ENCODE data around the gene UBE2E2.

The UBE2E2 gene

GRCh38 chr3:23549148-23549910 lies 346.2 kb downstream of the UBE2E2 start:
- FAIRE-seq: no peak

- FAIRE-seq: no peak
Measured at GRCh38 chr3:23550402-23550801, 347.3 kb downstream of the UBE2E2 start.

DNA sequence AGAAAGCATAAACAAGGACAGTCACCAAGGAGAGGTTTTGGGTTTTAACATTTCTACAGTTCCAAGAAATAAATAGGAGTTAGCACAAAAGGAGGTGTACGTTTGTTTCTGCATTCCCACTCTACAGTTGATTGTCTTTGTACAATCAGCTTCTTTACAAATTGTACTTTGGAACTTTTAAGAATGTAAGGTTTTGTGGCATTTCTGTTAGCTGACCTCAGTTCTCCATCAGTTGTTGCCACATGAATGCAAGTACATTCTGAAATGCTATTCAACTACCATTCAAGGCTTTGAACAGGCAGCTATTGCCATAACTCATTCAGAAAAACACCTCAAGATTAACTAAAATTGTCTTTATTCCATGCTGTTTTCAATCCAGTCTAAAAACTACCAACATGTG lies 349.4 kb downstream of the UBE2E2 start:
- FAIRE-seq: no peak

GRCh38 chr3:23553353-23553752 lies 350.2 kb downstream of the UBE2E2 start:
- no peak for FAIRE-seq

DNA sequence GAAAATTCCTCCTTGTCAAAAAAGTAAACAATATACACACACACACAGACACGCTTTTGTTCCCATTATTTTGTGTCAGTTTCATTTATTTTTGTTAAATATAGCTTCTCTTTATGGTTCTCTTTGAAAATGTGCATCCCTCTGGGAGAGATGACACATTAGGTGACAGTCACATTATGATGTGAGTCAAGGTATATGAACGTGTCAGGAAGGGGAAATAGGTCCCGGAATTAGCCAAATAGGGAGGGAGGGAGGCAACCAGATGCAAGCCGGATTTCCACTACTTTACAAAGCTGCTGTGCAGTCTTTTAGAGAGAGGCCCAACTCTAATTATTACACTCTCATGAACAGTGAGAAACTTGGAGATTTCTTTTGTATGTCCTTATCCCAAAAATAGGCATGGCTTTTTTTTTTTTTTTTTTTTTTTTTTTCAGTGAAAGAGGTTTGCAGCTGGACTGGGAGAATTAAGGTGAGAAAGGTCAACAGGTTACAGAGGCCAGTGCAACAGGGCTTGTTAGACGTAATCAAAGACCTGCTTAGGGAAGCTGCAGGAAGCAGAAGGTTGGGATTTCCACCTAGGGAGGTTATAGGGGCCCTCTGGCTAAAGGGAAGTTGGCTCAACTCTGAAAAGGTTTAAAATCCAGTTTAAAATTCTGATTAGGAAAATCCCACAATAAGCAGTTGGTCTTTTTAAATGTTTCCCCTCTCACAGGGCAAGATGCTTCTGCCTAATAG lies 362.1 kb downstream of the UBE2E2 start:
- no peak for FAIRE-seq

GRCh38 chr3:23566499-23566898 lies 363.4 kb downstream of the UBE2E2 start:
- no peak for FAIRE-seq

DNA sequence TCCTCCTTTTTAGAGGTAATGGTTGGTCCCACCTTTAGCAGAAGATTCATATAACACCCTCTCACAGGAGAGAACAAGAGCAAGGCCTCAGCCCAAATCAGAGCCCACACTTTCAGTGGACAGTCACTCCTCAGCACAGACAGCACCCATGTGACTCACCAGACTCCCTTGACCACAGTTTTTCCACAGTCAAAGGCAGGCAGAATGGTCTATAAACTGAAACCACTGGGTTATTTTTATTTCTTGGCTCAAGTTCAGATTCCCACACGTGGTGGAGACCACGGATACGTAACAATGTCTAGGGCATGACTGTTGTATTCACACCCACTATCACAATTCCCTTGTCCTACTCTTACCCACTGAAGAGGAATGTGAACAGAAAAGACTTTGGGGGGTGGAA lies 364.8 kb downstream of the UBE2E2 start:
- no peak for FAIRE-seq

DNA sequence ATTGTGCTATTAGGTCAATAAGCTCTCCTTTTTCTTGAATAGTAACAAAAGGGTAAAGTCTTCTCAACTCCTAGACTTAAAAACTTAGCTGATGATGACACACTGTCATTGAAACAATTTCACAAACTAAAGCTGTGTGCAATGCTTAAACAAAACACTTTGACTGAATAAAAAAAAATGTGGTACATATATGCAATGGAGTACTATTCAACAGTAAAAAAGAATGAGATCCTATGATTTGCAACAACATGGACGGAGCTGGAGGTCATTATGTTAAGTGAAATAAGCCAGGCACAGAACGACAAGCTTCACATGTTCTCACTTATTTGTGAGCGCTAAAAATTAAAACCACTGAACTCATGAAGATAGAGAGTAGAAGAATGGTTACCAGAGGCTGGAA lies 370.7 kb downstream of the UBE2E2 start:
- FAIRE-seq: no peak

DNA sequence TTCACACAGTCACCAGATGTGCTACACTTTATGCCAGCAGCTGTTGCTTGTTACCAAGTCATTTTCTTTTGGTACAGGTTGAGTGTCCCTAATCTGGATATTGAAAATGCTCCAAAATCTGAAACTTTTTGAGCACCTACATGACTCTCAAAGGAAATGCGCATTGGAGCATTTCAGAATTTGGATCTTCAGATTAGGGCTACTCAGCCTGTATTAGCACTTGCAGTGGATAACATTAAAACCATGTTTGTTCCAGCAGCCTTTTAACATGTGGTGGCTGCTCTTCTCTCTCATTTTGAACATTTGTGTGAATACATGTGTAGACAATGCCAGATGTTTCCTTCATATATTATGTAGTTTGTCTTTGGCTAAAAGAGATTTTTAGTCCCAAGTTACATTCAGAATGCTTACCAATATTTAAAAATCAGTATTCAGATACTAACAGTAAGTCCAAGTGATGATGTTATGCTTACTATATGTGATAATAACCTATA lies 371.7 kb downstream of the UBE2E2 start:
- no peak for FAIRE-seq

DNA sequence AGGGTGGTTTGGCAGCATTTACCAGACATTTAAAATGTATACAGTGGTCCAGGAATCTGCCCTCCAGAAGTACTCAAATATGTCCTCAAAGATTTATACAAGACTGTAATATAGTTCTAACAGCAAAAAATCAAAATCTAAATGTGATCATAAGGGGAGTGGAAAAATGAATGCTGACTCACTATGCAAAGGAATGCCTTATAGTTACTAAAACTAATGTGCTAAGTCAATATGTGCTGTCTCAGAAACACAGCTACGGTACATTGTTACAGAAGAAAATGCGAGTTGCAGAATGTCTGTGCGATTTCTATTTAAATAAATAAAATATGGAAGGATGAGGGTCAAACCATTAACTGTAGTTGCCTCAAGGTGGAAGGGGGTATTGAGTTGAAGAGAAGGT lies 372.6 kb downstream of the UBE2E2 start:
- FAIRE-seq: no peak

- no peak for FAIRE-seq
Measured at GRCh38 chr3:23576379-23576959, 373.3 kb downstream of the UBE2E2 start.

DNA sequence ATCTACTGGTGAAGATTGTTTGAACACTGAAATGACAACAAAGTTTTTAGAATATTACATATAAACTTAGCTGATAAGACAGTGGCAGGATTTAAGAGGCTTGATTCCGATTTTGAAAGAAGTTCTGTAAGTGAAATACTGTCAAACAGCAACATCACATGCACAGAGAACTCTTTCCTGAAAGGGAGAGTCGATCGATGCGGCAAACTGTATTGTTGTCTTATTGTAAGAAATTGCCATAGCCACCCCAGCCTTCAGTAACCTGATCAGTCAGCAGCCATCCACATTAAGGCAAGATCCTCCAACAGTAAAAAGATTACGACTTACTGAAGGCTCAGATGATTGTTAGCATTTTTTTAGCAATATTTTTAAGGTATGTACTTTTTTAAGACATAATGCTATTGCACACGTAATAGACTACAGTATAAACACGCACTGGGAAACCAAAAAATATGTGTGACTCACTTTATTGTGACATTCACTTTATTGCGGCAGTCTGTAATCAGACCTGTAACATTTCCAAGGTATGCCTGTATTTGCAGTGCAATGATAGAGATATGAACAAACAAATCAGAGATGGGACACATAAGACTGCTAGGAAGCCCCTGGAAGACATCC lies 377.1 kb downstream of the UBE2E2 start:
- no peak for FAIRE-seq

DNA sequence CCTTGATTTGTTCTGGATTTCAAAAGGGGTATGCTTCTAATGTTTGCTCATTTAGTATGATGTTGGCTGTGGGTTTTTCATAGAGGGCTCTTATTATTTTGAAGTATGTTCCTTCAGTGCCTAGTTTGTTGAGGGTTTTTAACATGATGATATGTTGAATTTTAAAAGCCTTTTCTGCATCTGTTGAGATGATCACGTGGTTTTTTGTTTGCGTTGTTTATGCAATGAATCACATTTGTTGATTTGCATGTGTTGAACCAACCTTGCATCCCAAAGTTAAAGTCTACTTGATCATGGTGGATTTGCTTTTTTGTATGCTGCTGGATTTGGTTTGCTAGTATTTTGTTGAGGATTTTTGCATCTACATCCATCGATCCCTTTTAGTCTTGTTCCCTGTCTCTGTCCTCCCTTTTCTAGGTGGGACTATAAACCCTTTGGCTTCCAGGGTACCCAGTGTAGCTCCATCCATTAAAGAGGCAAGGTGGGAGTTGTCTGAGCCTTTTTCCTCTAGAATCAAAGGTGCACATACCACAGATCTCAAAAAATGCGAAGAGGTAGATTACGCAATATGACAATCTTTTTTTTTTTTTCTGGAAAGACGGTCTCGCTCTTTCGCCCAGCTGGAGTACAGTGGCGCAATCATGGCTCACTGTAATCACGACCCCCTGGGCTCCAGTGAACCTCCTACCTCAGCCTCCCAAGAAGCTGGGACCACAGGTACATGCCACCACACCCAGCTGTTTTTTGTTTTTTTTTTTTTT lies 381.0 kb downstream of the UBE2E2 start:
- FAIRE-seq: no peak

DNA sequence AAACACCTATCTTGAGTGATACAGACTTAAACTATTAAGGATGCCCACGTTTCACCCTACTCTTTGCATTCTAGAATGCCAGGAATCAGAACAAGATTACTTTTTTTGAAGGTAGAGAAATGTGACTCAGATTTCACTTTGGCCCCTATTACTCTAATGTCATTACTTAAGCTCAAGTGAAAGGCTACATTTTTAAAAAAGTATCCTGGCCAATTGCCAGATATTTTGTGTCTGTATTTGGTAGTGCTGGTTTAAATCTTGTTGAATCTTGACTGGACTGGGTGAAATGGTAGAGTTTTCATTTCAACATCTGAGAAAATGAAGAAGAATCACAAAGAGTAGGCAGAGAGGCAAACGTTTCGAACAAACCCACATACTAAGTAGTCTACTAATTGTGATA lies 384.4 kb downstream of the UBE2E2 start:
- no peak for FAIRE-seq

DNA sequence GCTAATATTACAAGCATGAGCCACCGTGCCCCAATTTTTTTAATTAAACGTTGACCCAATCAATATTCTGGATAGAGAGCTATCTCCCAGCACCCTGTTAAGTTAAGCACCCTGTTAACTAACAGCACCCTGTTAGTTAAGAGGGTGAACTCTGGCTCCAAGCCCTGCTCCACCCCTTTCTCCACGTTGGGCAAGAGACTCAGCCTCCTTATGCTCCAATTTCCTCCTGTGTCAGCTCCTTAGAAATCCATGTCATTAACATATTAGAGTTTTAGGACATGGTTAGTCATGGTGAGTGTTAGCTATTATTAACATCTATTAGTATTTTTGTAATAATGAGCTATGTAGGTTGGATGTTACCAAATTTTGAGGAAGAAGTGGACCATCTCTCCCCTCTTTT lies 385.4 kb downstream of the UBE2E2 start:
- FAIRE-seq: no peak

GRCh38 chr3:23589602-23590001 lies 386.5 kb downstream of the UBE2E2 start:
- FAIRE-seq: no peak

GRCh38 chr3:23590424-23591273 lies 387.5 kb downstream of the UBE2E2 start:
- FAIRE-seq: no peak

- no peak for FAIRE-seq
Measured at GRCh38 chr3:23591374-23591773, 388.2 kb downstream of the UBE2E2 start.

GRCh38 chr3:23592961-23593931 lies 390.1 kb downstream of the UBE2E2 start:
- FAIRE-seq: no peak

DNA sequence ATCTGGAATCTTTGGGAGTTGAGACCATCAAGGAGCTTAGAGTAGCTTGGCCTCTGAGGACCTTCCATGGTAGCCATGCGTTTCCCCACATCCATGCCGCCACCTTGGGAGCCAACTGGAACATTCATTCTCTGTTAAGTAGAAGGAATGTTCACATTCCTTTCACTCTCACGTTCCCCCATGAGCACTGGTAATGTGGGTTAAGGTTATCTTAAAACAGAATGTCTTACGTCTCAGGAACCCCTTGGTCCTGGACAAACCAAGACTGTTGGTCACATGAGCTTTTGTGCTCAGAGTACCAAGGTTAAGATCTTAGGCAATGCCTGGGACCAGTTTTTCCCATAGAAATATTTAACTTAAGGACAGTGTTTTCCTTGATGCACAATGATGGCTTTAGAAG lies 390.9 kb downstream of the UBE2E2 start:
- FAIRE-seq: no peak
